ENCODE measurements around the gene TMEM132E. TPM values are rescaled to one million over a fixed set of nuclear protein-coding genes. Genes with fewer than 3 reads are reported as not detected.
A peak's percentile ranks its signal among the peaks of the same experiment; 100 is the strongest.

Gene TMEM132E
- total and polyA plus RNA-seq, 2 of the 8 experiments (the other 6 are each of a cell fraction or from before 2014, with no cell fraction given): 0.45 to 0.60 TPM

- TF ChIP-seq NANOG (IDR thresholded peaks at IDR 0.05; ENCODE audit: insufficient read depth, low read depth, low read length, poor library complexity, severe bottlenecking) (no peak), RAD21 (IDR thresholded peaks at IDR 0.05 in 1 of 2, conservative IDR thresholded peaks at IDR 0.05 in 1 of 2; ENCODE audit: low read depth in 2 of 2, low read length in 2 of 2) (peak; percentile 36 to 51), EZH2 (IDR thresholded peaks at IDR 0.05; ENCODE audit: low read depth, low read length, severe bottlenecking) (no peak)
- TF ChIP-seq, protein P1, sequence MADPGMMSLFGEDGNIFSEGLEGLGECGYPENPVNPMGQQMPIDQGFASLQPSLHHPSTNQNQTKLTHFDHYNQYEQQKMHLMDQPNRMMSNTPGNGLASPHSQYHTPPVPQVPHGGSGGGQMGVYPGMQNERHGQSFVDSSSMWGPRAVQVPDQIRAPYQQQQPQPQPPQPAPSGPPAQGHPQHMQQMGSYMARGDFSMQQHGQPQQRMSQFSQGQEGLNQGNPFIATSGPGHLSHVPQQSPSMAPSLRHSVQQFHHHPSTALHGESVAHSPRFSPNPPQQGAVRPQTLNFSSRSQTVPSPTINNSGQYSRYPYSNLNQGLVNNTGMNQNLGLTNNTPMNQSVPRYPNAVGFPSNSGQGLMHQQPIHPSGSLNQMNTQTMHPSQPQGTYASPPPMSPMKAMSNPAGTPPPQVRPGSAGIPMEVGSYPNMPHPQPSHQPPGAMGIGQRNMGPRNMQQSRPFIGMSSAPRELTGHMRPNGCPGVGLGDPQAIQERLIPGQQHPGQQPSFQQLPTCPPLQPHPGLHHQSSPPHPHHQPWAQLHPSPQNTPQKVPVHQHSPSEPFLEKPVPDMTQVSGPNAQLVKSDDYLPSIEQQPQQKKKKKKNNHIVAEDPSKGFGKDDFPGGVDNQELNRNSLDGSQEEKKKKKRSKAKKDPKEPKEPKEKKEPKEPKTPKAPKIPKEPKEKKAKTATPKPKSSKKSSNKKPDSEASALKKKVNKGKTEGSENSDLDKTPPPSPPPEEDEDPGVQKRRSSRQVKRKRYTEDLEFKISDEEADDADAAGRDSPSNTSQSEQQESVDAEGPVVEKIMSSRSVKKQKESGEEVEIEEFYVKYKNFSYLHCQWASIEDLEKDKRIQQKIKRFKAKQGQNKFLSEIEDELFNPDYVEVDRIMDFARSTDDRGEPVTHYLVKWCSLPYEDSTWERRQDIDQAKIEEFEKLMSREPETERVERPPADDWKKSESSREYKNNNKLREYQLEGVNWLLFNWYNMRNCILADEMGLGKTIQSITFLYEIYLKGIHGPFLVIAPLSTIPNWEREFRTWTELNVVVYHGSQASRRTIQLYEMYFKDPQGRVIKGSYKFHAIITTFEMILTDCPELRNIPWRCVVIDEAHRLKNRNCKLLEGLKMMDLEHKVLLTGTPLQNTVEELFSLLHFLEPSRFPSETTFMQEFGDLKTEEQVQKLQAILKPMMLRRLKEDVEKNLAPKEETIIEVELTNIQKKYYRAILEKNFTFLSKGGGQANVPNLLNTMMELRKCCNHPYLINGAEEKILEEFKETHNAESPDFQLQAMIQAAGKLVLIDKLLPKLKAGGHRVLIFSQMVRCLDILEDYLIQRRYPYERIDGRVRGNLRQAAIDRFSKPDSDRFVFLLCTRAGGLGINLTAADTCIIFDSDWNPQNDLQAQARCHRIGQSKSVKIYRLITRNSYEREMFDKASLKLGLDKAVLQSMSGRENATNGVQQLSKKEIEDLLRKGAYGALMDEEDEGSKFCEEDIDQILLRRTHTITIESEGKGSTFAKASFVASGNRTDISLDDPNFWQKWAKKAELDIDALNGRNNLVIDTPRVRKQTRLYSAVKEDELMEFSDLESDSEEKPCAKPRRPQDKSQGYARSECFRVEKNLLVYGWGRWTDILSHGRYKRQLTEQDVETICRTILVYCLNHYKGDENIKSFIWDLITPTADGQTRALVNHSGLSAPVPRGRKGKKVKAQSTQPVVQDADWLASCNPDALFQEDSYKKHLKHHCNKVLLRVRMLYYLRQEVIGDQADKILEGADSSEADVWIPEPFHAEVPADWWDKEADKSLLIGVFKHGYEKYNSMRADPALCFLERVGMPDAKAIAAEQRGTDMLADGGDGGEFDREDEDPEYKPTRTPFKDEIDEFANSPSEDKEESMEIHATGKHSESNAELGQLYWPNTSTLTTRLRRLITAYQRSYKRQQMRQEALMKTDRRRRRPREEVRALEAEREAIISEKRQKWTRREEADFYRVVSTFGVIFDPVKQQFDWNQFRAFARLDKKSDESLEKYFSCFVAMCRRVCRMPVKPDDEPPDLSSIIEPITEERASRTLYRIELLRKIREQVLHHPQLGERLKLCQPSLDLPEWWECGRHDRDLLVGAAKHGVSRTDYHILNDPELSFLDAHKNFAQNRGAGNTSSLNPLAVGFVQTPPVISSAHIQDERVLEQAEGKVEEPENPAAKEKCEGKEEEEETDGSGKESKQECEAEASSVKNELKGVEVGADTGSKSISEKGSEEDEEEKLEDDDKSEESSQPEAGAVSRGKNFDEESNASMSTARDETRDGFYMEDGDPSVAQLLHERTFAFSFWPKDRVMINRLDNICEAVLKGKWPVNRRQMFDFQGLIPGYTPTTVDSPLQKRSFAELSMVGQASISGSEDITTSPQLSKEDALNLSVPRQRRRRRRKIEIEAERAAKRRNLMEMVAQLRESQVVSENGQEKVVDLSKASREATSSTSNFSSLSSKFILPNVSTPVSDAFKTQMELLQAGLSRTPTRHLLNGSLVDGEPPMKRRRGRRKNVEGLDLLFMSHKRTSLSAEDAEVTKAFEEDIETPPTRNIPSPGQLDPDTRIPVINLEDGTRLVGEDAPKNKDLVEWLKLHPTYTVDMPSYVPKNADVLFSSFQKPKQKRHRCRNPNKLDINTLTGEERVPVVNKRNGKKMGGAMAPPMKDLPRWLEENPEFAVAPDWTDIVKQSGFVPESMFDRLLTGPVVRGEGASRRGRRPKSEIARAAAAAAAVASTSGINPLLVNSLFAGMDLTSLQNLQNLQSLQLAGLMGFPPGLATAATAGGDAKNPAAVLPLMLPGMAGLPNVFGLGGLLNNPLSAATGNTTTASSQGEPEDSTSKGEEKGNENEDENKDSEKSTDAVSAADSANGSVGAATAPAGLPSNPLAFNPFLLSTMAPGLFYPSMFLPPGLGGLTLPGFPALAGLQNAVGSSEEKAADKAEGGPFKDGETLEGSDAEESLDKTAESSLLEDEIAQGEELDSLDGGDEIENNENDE (IDR thresholded peaks at IDR 0.05; ENCODE audit: insufficient replicate concordance, low read length): no peak
Observed at GRCh38 chr17:34623856-34624766, 44.7 kb downstream of the TMEM132E start (continued).

Data from H1 (cell line).